Measurements from ENCODE around the gene SCN5A.
"Not testable (repeated sequence)": the region's sequence is repeated elsewhere in the genome, so short reads cannot be mapped to it uniquely, and the experiment has no call there.

Gene SCN5A

DNA sequence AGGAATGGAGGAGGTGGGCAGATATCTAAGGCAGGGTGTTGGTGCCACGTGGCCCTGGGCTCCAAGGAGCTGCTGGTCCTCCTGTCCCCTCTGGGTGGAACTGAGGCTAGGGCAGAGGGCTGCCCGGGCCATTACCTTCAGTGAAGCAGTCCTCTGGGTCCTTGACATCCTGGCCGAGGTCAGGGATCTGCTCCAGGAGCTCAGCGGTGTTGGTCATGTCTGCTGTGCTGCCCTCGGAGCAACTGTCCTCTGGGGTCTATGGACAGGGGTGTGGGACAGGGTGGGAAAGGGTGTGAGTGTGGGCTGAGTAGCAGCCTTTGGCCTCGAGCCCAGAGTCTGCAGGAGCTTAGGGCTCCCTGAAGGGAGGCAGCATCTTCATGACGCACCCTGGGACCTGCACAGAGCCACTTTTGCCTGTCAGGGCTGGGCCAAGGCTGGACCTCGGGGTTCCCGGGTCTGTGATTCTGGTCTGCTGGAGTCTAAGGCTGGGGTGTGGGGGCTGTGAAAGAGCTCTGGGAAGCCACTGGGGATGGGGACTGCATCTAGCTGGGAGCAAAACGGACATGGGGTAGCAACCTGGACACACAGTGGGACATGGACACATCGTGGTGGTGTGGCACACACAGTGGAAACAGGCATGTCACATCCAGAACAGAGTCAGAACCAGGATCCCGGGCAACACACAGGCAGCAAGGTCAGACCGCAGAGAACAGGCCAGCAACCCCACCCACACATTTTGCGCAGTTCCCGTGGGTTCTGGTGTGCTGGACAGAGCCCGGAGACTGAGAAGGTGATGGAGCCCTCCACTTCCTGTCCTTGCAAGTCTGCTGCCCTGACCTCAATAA is 72.7 kb downstream of the SCN5A start:
- DNase-seq, result no peak

- no peak for DNase-seq
Observed at GRCh38 chr3:38576131-38576525, 73.4 kb downstream of the SCN5A start.

GRCh38 chr3:38575279-38575843 is 74.1 kb downstream of the SCN5A start:
- no peak for DNase-seq

DNA sequence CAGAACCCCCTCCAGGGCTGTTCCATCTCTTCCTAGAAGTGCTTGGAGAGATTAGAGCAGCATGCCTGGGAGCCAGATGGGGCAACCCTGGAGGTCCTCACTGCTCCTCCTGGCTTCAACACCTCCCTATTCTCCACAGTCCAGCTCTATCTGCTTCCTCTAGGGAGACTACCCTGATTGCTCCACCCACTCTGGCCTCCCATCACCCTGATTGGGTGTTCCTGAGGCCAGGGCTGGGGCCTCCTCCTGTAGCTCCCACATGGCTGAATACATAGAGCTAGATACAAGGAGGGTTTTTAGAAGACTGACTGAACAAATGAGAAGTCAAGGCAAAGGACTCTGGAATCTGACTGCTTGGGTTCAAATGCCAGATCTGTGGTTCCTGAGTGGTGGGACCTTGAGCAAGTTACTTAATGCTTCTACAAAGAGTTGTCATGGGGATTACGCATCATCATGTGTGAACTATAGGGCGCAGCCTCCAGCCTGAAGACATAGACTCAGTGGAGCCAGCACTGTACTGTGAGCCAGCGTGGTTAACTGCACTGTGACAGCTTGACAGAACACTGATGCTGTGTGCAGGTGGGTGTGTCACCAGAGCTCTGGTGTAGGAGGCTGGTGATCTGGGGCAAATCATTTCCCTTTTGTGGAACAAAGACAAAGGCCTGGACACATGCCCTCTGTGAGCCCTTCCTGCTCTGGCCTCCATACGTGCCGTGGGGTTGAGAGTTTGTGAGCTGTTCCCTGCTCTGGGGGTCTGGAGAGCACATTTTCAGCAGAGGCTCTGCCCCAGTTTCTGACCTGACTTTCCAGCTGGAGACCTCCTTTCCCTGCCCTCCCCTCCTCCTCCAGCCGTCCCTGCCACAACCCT is 74.8 kb downstream of the SCN5A start:
- DNase-seq, result peak; percentile 45

DNA sequence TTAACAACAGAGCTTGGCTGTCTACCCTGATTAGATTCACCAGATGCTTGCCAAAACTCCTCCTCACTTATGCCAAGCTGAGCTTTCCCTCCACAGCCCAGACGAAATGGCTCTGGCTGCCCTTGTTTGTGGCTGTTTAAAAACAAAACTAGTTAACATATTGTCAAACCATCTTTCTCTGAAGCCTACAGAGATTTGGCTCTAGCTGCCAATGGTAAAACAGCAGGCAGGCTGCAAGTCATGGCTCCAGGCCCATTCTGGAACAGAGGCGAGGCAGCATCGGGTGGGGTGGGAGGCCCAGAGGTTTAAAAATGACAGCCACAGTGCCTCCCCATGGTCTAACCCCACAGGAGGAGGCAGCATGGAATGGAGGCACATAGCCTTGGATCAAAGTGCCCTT is 75.9 kb downstream of the SCN5A start:
- peak; percentile 67 for DNase-seq

GRCh38 chr3:38573111-38573510 is 76.4 kb downstream of the SCN5A start:
- no peak for DNase-seq

DNA sequence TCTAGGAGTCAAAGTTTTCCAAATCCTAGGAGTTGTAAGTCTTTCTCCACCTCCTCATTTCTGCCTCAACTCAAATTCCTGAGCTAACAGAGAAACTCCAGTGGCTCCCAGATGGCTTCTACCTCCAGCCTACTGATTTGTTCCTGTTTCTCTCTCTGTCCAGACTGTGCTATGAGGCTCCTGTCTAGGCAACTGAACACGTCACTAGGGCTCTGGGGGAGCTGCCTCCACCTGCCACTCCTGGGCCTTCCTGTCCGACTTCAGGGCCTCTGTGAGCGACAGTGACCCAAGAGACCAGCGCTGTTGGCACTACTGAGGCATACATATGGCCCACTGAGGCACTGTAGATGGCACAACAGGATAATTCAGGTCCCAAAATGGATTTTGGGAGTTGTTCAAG is 82.0 kb downstream of the SCN5A start:
- DNase-seq, result no peak

DNA sequence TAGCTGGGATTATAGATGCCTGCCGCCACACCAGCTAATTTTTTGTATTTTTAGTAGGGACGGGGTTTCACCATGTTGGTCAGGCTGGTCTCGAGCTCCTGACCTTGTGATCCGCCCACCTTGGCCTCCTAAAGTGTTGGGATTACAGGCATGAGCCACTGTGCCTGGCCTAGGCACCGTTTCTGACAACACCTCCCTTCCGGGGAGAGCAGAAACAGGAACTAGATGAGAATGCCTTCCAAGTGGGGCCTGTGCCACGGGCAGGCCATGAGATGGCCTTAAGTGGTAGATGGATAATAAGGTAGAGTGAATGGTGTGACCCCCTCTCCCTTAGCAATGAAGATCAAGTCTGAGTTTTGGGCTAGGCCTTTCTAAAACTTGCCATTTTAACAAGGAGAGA is 82.7 kb downstream of the SCN5A start:
- DNase-seq, result not testable (repeated sequence)

DNA sequence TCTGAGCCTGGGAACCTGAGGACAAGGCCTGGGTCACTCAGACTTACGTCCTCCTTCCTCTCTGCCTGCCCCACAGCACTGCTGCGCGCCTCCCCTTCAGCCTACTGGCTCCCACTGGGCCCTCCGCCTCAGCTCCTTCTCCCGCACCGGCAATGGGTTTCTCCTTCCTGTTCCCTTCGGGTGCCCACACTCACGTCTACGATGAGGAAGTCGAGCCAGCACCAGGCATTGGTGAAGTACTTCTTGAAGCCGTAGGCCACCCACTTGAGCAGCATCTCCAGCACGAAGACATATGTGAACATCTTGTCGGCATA is 83.3 kb downstream of the SCN5A start:
- no peak for DNase-seq

DNA sequence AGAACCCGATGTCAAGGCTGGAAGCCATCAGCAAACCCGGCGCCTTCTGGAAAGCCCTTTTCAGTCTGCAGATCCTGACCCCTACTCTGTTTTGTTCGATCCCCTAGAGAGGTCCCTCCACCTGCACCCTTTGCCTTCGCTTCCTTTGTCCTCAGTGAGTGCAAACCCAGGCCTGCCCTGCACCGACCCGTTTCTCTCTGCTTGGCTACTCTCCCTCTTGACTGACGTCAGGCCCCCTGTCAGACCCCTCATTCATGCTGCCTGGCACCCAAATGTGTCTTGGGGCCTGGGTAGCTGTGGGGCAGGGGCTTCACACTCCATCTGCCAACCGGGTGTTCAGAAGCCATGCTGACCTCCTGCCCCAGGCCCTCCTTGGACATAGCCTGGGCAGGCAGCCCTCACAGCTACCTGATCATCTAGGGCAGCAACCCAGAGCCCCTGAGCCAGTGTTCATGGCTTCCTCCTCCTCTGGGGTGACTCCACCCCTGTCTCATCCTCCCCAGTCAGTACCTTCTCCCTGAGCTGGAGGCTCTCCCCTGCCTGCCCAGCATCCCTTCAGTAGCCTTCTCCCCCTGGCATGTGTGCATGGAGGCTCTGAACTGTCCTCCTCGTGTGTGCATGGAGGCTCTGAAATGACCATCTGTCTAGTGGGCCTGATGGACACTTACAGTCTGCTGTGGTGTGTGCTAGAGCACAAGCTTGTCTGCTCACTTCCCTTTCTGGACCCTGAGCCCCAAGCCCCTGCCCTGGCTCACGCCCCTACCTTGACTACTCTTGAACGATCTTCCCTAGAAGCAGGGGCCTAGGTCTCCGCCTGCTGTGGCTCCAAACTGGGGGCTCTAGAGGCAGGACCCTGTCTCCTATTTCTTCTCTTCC is 83.9 kb downstream of the SCN5A start:
- no peak for DNase-seq

- no peak for DNase-seq
Observed at GRCh38 chr3:38564631-38565338, 84.7 kb downstream of the SCN5A start.

GRCh38 chr3:38563886-38564270 is 85.6 kb downstream of the SCN5A start:
- no peak for DNase-seq

- no peak for DNase-seq
Observed at GRCh38 chr3:38563070-38563885, 86.2 kb downstream of the SCN5A start.

- DNase-seq, result no peak
Observed at GRCh38 chr3:38562467-38562925, 87.0 kb downstream of the SCN5A start.

DNA sequence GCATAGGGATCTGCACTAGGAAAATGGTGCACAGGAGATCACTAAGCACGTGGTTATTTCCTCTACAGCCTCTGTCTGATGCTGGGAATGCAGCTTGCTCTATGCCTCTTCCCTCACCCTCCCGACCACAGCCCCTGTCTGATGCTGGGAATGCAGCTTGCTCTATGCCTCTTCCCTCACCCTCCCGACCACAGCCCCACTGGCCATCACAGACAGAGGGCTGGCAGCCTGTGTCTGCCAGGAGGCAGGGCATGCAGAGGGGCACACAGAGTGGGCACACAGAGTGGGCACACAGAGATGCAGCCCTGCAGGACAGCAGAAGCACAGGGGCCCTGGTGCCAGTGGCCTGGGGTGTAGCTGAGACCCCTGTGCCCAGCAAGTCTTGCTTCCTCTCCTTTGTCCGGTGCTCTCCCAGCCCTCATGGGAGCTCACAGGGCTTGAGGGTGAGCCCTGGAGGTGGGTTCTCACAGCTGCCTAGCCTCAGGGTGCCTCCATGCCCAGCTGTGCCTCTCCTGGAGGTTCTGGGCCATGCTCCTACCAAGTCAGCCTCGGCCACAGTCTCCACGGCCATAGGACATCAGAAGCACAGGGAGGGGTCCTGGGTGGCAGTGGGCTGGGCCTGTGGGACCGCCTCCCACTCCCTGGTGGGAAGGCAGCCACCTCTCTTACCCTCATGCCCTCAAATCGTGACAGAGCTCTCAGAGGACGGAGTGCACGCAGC is 87.6 kb downstream of the SCN5A start:
- DNase-seq, result no peak

GRCh38 chr3:38560996-38561717 is 88.3 kb downstream of the SCN5A start:
- no peak for DNase-seq

DNA sequence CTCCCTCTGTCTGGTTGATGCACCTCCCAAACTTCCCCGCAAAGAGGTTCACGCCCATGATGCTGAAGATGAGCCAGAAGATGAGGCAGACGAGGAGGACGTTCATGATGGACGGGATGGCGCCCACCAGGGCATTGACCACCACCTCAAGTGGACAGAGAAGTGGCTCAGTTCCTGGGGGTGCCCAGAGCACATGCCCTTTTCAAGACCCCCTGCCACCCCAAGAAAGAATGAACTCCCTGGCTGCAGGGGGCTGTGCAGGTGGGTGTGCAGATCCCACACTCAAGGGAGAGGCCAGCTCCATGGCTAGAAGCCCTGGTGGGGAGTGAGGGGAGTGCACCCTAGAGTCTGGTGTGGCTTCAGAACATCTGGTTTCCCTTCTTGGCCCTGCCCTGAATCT is 89.2 kb downstream of the SCN5A start:
- no peak for DNase-seq

DNA sequence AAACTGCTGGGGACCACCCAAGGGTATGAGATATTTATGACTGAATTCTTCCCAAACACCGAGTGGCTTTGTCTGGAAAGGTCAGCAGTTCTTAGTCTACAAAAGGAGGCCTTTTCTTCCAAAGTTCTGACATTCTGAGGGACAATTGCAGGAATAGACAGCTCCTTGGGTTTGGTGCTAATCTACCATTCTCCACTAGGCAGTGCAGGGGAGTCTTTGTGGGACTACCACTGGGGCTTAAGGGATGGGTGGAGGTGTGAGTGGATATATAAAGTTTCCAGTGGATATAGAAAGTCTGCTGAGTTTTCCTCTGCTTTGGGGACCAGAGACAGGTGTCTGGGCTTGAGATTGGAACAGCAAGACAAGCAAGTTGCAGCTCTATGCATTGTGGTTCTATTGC is 90.6 kb downstream of the SCN5A start:
- DNase-seq, result no peak

DNA sequence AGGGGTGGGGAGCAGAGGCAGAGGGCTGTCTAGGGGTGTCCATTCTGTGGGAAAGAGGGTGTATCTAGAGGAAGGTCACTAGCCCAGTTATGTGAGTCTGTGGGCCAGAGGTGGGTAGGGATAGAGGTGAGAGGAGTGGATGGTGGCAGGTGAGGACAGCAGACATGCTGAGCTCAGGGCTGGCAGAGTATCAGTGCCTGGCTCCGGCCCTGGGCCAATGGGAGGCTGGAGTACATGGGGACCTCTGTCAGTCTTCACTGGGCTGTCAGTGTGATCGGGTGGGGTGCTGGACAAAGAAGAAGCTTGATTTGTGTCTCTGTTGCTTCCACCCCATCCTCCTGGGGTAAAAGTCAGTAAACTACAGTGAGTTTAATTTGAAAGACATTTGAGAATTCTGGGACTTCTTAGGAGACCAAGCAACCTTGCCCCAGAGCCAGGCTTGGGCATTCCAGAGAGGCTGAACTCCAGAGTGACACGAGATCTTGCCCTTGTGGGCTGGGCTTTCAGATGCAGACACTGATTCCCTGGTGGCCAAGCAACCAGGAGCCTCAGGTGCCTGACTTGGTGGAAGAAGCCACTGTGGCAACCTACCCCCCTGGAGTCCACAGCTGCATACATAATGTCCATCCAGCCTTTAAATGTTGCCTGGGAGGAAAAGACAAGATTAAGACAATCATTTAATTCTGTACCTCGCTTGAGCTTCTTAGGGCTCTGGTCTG is 92.7 kb downstream of the SCN5A start:
- no peak for DNase-seq
